NCI-H1930 (cell line): Measurements from ENCODE around the gene TMEM151B.
"Not testable (repeated sequence)": the region's sequence is repeated elsewhere in the genome, so short reads cannot be mapped to it uniquely, and the experiment has no call there.

Experiments used
- DNase-seq, 2 experiments: peaks; one replicate each; lab custom pipeline; 2025; lab: John Stamatoyannopoulos, UW

The TMEM151B gene

DNA sequence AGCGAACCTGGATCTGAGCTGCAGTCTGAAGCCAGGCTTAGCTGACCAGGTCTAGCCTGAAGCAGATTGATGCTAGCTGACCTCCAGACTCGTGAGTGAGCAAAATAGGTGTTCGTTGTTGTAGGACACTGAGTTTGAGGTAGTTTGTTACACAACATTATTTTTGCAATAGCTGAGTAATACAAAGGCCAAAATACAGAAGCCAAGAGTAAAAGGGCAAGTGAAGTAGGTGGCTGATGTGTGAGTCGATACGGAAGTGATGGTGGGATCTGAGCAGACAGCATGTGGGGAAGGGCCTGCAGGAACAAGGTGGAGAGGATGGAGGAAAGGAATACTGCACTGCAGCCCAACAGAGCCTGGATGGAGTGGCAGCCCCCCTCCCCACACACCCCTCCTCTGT, 63.7 kb downstream of the TMEM151B start:
- no peak for DNase-seq

- DNase-seq: no peak
Observed at GRCh38 chr6:44335631-44336030, 65.4 kb downstream of the TMEM151B start.

DNA sequence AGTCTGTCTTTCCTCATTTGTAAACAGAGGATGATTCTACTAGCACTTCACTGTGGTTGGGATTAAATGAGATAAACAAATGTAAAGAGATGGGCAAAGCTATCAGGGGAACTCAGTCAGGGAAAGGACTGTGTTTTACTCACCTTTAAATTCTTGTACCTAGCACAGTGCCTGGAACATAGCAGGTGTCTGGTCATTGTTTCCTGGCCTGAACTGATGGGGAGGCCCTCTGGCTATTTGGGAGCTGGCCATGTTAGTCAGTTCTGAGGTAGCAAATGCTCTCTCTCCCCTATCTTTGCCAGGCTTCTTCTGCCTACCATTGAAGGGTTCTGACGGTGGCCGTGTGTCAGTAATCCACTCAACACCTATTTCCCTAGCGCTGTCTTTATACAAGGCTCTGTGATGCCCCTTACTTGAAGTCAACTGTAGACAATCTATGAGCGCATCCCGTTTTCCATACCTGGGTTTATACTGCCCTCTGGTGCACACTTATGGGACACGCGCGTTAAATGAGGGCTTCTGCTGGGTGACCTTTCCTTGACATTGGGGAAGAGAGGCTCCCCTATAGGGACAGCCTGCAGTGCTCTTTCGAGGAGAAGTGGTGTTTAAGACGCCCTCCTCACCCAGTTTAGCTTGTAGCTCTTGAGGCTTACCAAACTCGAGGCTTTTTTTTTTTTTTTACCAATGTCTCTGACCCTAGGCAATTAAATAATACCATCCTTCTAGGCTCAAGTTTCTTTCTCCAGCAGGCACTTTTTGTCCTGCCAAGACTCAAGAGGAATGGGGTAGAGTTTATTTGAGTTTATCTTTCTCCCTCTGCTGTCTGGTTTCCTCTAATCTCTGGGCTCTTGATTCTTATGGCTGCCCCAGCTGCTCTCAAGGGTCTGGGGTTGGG, 68.2 kb downstream of the TMEM151B start:
- DNase-seq: peak; percentile 23 to 61

- no peak for DNase-seq
Observed at GRCh38 chr6:44339301-44339700, 69.1 kb downstream of the TMEM151B start.

- DNase-seq: no peak
Observed at GRCh38 chr6:44339763-44340625, 69.7 kb downstream of the TMEM151B start.

- no peak for DNase-seq
Observed at GRCh38 chr6:44341095-44341890, 71.0 kb downstream of the TMEM151B start.

DNA sequence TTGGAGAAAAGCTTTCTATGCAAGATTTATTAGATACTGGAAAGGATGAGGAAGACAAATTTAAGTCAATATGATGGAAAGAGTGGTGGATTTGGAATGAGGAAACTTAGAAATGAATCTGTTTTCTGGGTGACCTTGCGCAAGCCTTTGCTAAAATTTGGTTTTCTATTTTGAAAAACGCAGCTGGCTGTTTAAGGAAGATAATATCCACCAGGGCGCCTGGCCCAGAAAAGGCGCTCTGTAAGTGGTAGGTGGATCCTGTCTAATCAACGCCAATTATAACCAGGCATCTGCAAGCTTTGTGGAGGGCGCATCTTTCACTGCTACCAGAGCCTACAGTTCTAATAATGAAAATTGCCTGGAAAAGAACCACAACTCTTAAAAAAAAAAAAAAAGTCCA, 71.8 kb downstream of the TMEM151B start:
- no peak for DNase-seq

GRCh38 chr6:44342489-44342888, 72.2 kb downstream of the TMEM151B start, which contains the start of gene SPATS1:
Gene SPATS1 (plus strand): TSS chr6:44342650. CDS start chr6:44343096, 446 bp downstream.
- DNase-seq: no peak

GRCh38 chr6:44346818-44347217, 76.6 kb downstream of the TMEM151B start:
- DNase-seq: not testable (repeated sequence)

- no peak for DNase-seq
Observed at GRCh38 chr6:44349904-44350649, 79.8 kb downstream of the TMEM151B start.

- DNase-seq: not testable (repeated sequence)
Observed at GRCh38 chr6:44350650-44350994, 80.4 kb downstream of the TMEM151B start.

DNA sequence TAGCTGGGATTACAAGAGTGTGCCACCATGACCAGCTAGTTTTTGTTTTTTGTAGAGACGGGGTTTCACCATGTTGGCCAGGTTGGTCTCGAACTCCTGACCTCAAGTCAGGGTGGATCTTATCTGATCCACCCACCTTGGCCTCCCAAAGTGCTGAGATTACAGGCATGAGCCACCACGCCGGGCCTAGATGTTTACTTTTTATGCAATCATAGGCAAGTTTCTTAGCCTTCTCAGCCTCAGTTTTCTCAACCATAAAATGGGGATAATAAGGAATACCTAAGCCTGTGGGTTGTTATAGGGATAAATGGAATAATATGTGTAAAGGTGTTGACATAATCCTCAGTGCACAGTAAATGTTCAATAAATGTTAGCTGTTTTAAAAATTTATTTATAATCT, 82.0 kb downstream of the TMEM151B start:
- DNase-seq: no peak

DNA sequence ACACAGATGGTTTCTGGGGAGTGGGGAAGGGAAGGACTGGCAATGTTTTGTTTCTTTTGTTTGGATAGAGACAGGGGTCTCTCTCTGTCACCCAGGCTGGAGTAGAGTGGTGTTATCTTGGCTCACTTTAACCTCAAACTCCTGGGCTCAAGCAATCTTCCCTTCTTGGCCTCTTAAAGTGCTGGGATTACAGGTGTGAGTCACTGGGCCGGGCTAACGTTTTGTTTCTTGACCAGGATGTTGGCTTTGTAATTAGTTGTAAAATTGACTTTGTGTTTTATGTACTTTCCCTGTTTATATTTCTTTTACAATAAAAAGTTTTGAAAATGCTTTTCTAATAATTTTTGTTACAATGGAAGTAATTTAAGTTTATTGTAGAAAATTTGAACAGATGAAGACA, 83.1 kb downstream of the TMEM151B start:
- no peak for DNase-seq

- no peak for DNase-seq
Observed at GRCh38 chr6:44355640-44356039, 85.4 kb downstream of the TMEM151B start.

- DNase-seq: no peak
Observed at GRCh38 chr6:44356487-44356886, 86.2 kb downstream of the TMEM151B start.
